Heart left ventricle (tissue), 13 donors: ENCODE measurements around the gene C1orf167.

Experiments
- CTCF ChIP-seq, 12 donors: fragments of 200-600 bp; sonication (generic) in 4 of 12; IDR thresholded peaks; one replicate each; pipeline versions ENCODE4 v1.5.0 to v1.8.0; 2018 to 2022; ENCODE audit warnings: antibody characterized with exemption in 12 of 12, mild to moderate bottlenecking in 5 of 12
- POLR2A ChIP-seq, 2 donors: fragments of 450-650 bp; IDR thresholded peaks; one replicate each; pipeline ENCODE4 v1.6.1; 2017; ENCODE audit warnings: antibody characterized with exemption in 2 of 2, mild to moderate bottlenecking in 2 of 2, moderate library complexity in 2 of 2
- donor health status: ischemic (EF 13 %, LVEDD 7.1; RV severe dilation, severe dysfunction).
- donor health status: DM: no; HTN: yes; CAD: no.
- donor health status: DM: no; HTN: no; CAD: no.
- donor health status: ischemic (EF 25% LVEDD 6.9; RV normal size, moderate dysfunction).
- donor health status: ischemic (EF 25% LVEDD 5.7; RV mildly dilated, moderate dysfunction).
- donor health status: ischemic (EF 35%, LVEDD 5.7; RV mildly dilated, moderate dysfunction).
- donor health status: nonischemic (EF 11% LVEDD 7.7; RV severe dilation, severe dysfunction).
- donor health status: DM: yes; HTN: yes; CAD: no.
- donor health status: PGD.
- donor health status: ischemic (EF 29% LVEDD 5.4; RV normal size, mild dysfunction).
- donor health status: nonischemic (EF 23%, LVEDD 6.1; RV moderate dilation, normal function).

GRCh38 chr1:11787251-11787803 lies 25.3 kb downstream of the C1orf167 start:
- TF ChIP-seq CTCF (IDR thresholded peaks at IDR 0.05): no peak
- TF ChIP-seq POLR2A (IDR thresholded peaks at IDR 0.05): peak in 1 of 2 donors; percentile 41
